GM12801 (cell line): ENCODE results near the gene HYDIN.

Source experiments
- CTCF ChIP-seq: IDR thresholded peaks from one replicate; pipeline ENCODE4 v1.5.1; 2011; ENCODE audit warnings: control low read depth; ENCODE audit not compliant: insufficient read length; ENCODE audit errors: extremely low read depth

The HYDIN gene

DNA sequence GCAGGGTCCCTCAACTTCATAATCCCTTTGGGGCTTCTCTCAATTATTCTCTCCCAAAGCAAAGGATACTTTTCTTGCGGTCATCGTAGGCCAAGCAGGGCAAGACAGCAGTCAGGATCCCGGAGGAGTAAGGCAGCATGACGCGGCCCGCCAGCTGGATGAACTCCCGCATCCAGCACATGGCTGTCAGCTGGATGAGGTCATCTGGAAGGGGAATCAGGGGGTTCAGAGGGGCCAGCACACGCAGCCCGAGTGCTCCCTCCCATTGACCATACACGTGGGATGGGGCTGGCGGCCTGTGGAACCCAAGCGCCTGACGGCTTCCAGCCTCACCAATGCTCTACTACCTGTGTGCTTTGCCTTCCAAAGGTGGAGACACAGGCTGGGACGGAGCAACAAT lies 448.7 kb downstream of the HYDIN start:
- no peak for TF ChIP-seq CTCF

DNA sequence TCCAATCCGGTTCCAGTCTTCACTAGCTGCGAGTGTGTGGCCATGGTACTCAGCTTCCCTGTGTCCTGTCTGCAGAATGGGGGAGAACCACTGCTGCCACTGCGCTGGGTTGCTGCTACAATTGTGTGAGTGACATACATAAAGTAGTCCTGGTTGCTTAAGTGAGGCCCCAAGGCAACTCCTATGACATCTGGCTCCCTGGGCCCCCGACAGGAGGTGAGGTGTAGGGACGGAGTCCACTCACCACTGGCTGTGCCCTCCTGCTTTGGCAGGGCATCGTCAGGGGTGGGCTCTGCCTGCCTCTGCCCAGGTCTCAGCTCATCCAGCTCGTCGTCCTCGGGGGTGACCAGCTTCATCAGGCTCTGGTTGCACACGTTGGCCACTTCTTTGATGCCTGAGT lies 450.0 kb downstream of the HYDIN start:
- TF ChIP-seq CTCF: no peak

DNA sequence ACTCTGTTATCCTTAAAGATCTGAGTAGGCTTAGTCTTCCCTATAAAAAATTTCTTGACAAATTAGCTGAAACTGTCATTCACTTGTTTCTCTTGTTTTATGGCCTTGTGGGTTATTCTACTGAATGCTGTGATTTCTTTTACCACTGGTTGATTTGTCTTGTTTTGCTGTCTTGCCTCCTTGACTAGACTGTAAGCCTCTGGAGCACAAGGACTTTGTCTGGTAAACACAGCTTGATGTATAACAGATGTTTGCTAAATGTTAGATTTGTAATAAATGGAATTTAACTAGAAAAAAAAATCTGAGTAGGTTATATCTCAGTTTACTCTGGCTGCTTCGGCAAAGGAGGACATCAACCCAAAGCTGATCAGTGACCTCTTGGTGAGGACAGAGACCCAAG lies 451.2 kb downstream of the HYDIN start:
- TF ChIP-seq CTCF: no peak

- no peak for TF ChIP-seq CTCF
Observed at GRCh38 chr16:70778901-70779309, 451.6 kb downstream of the HYDIN start.

DNA sequence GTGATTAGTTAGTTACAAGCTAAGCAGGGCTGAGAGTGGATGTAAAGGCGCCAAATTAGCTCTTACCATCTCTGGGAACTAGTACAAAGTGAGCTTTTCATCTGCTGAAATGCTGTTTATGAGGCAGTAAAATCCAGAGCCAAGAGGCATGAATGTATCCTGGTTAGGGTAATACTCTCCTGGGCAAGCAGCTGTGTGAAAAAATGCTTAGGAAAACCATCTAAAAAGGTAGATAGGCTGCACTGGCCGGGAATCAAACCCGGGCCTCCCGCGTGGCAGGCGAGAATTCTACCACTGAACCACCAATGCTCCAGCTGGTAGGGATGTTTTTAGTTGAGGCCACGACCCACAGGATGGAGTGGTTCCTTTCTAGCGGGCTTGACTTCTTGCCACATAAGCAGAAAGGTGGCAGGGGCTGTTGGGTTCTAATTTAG lies 452.5 kb downstream of the HYDIN start:
- TF ChIP-seq CTCF: no peak

DNA sequence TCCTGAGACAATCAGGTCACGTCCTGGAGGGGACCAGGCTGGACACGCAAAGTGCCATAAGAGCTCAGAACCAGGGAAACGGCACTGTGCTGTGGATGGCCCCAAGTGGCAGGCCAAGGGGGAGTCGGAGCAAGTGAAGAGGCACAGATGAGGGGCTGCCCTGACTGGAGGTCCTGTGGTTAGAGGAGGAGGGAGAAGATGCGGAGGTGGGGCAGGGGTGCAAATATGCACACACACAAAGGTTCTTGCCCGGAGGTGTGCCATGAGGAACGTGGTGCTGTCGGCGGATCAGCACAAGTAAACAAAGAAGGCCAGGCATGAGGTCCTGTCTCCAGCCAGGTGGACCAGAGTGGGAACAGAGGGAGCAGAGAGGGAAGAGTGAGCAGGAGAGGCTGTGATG lies 453.0 kb downstream of the HYDIN start:
- no peak for TF ChIP-seq CTCF

GRCh38 chr16:70775399-70775798 lies 455.1 kb downstream of the HYDIN start:
- no peak for TF ChIP-seq CTCF

DNA sequence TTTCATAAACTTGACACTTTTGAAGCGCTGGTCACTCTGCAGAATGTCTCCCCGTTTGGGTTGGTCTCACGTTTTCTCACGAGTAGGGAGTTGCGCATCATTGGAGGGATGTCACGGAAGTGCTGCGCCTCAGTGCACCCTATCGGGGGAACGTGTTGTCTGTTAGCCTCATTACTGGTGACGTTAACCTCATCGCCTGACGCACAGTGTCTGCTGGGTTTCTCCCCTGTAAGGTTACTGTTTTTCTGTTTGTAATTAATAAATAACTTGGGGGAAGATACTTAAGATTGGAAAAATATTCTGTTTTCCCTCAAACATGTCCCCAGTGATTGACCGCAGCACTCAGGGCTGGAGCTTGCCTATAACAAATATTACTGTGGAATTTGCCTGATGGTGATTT lies 456.3 kb downstream of the HYDIN start:
- no peak for TF ChIP-seq CTCF
